ENCODE data around the gene HAVCR2. TPM values are rescaled to one million over a fixed set of nuclear protein-coding genes. Genes with fewer than 3 reads are reported as not detected.
A peak's percentile ranks its signal among the peaks of the same experiment; 100 is the strongest.
"Not testable (repeated sequence)": the region's sequence is repeated elsewhere in the genome, so short reads cannot be mapped to it uniquely, and the experiment has no call there.

HAVCR2 gene
- total RNA-seq, 1 experiment from 2014 or later: not detected

GRCh38 chr5:157047898-157048297 lies 60.9 kb downstream of the HAVCR2 start:
- H3K4me2 ChIP-seq (ENCODE audit: insufficient read depth, insufficient read length, low read length): no peak overlapping the region

GRCh38 chr5:157047016-157047415 lies 61.8 kb downstream of the HAVCR2 start:
- not testable (repeated sequence) for H3K23me2 ChIP-seq (ENCODE audit: insufficient read length, low read depth, low read length, poor library complexity, severe bottlenecking); H3K18ac ChIP-seq (ENCODE audit: insufficient read length, low read depth, low read length); H3K4ac ChIP-seq (ENCODE audit: low read depth, low read length); DNase-seq; H3K27me3 Mint-ChIP-seq (ENCODE audit: low read depth); H2BK12ac ChIP-seq (ENCODE audit: insufficient read length, low read depth, low read length); H3K23ac ChIP-seq (ENCODE audit: insufficient read length, low read depth, low read length); H4K91ac ChIP-seq (ENCODE audit: insufficient read length, low read depth, low read length); H2BK120ac ChIP-seq (ENCODE audit: low read depth, low read length, poor library complexity, severe bottlenecking); H2BK20ac ChIP-seq (ENCODE audit: low read depth, low read length, poor library complexity, severe bottlenecking); H3K79me2 ChIP-seq (ENCODE audit: insufficient read depth, low read length); H3K27me3 ChIP-seq (ENCODE audit: insufficient read depth, low read length); H3K4me3 Mint-ChIP-seq; H3T11ph ChIP-seq (ENCODE audit: low read length); H3K4me1 ChIP-seq (ENCODE audit: insufficient read depth, low read length); H3K9me3 ChIP-seq (ENCODE audit: control insufficient read depth, low read depth, low read length); H2AK5ac ChIP-seq (ENCODE audit: insufficient read length, low read length); H3K27ac ChIP-seq (ENCODE audit: insufficient read length, low read depth, low read length); H3K79me1 ChIP-seq (ENCODE audit: insufficient read depth, low read depth, low read length, poor library complexity, severe bottlenecking); H2BK5ac ChIP-seq (ENCODE audit: insufficient read length, low read length); H3K36me3 Mint-ChIP-seq (ENCODE audit: insufficient read depth in 1 of 3, low read depth in 3 of 3); H2AFZ ChIP-seq (ENCODE audit: low read length); H3K9me3 Mint-ChIP-seq; H4K8ac ChIP-seq (replicated peaks; ENCODE audit: insufficient read length, low read depth, low read length); H4K5ac ChIP-seq (ENCODE audit: insufficient read length, low read depth, low read length); H2BK15ac ChIP-seq (ENCODE audit: low read depth, low read length); H3K56ac ChIP-seq (ENCODE audit: insufficient read length, low read depth, low read length); H3K4me2 ChIP-seq (ENCODE audit: insufficient read depth, insufficient read length, low read length); H3K14ac ChIP-seq (ENCODE audit: insufficient read depth, low read length); H3K9ac ChIP-seq (ENCODE audit: extremely low read depth, insufficient read length, low read length); H4K20me1 ChIP-seq (ENCODE audit: control insufficient read depth, insufficient read depth, insufficient read length)
- no CpG with 5 or more reads among the region's 4 CpGs for WGBS (ENCODE audit: extremely low coverage, insufficient read length, low lambda C conversion rate)
- H3K4me1 Mint-ChIP-seq: peaks cover 9 to 14% of the 10 kb centered on the region in 2 experiments
- 0 out of 7 replicates have a peak overlapping the region, but pooled peaks of 1 of the 3 experiments have one; percentile 37 for H3K27ac Mint-ChIP-seq

More at GRCh38 chr5:157047898-157048297, 60.9 kb downstream of the HAVCR2 start:
- Histone ChIP-seq H3K4ac (ENCODE audit: low read depth, low read length) (no peak overlapping the region), H3K18ac (ENCODE audit: insufficient read length, low read depth, low read length) (no peak overlapping the region), H2AFZ (ENCODE audit: low read length) (no peak overlapping the region), H3K79me2 (ENCODE audit: insufficient read depth, low read length) (no peaks in the 10 kb centered on the region), H4K20me1 (ENCODE audit: control insufficient read depth, insufficient read depth, insufficient read length) (no peaks in the 10 kb centered on the region), H3K27me3 (ENCODE audit: insufficient read depth, low read length) (no peaks in the 10 kb centered on the region), H3K27ac (ENCODE audit: insufficient read length, low read depth, low read length) (no peak overlapping the region), H2BK12ac (ENCODE audit: insufficient read length, low read depth, low read length) (no peak overlapping the region), H4K91ac (ENCODE audit: insufficient read length, low read depth, low read length) (no peak overlapping the region), H3K23ac (ENCODE audit: insufficient read length, low read depth, low read length) (no peak overlapping the region), H3K9me3 (ENCODE audit: control insufficient read depth, low read depth, low read length) (no peaks in the 10 kb centered on the region), H3K14ac (ENCODE audit: insufficient read depth, low read length) (no peak overlapping the region), H3K56ac (ENCODE audit: insufficient read length, low read depth, low read length) (no peak overlapping the region), H2AK5ac (ENCODE audit: insufficient read length, low read length) (no peak overlapping the region), H3K23me2 (ENCODE audit: insufficient read length, low read depth, low read length, poor library complexity, severe bottlenecking) (no peaks in the 10 kb centered on the region), H2BK15ac (ENCODE audit: low read depth, low read length) (no peak overlapping the region), H3K79me1 (ENCODE audit: insufficient read depth, low read depth, low read length, poor library complexity, severe bottlenecking) (no peaks in the 10 kb centered on the region), H2BK120ac (ENCODE audit: low read depth, low read length, poor library complexity, severe bottlenecking) (no peak overlapping the region), H3K9ac (ENCODE audit: extremely low read depth, insufficient read length, low read length) (no peak overlapping the region), H3T11ph (ENCODE audit: low read length) (no peak overlapping the region), H2BK5ac (ENCODE audit: insufficient read length, low read length) (no peak overlapping the region), H4K5ac (ENCODE audit: insufficient read length, low read depth, low read length) (no peak overlapping the region), H3K4me1 (ENCODE audit: insufficient read depth, low read length) (0 out of 2 replicates have a peak, but pooled peaks cover 5% of the 10 kb centered on the region), H2BK20ac (ENCODE audit: low read depth, low read length, poor library complexity, severe bottlenecking) (no peak overlapping the region), H4K8ac (replicated peaks; ENCODE audit: insufficient read length, low read depth, low read length) (no peak overlapping the region)
- whole genome bisulfite sequencing (ENCODE audit: extremely low coverage, insufficient read length, low lambda C conversion rate): no CpG with 5 or more reads among the region's 5 CpGs
- DNase-seq: no peak
- no peaks in the 10 kb centered on the region; a peak in 1 of 5 replicates for H3K9me3 Mint-ChIP-seq
- H3K27ac Mint-ChIP-seq: no peak overlapping the region
- no peak for TF ChIP-seq CTCF (conservative IDR thresholded peaks at IDR 0.05)
- no peak overlapping the region; a peak in 1 of 5 replicates for H3K4me3 Mint-ChIP-seq
- no peaks in the 10 kb centered on the region for H3K27me3 Mint-ChIP-seq (ENCODE audit: low read depth)
- H3K4me1 Mint-ChIP-seq: peaks cover 9 to 14% of the 10 kb centered on the region in 2 experiments
- no peaks in the 10 kb centered on the region; a peak in 1 of 7 replicates for H3K36me3 Mint-ChIP-seq (ENCODE audit: insufficient read depth in 1 of 3, low read depth in 3 of 3)
